Liver (tissue), 9 donors: Measurements from ENCODE around the gene BCL6B. TPM values are rescaled to one million over a fixed set of nuclear protein-coding genes. Genes with fewer than 3 reads are reported as not detected.
A peak's percentile ranks its signal among the peaks of the same experiment; 100 is the strongest.

ENCODE experiments used
- DNase-seq: peaks from one replicate; pipeline ENCODE4 v3.0.0-alpha.2; 2017; ENCODE audit warnings: low spot score
- H3K27ac ChIP-seq, 2 donors: one replicate each; pipeline ENCODE4 v1.7.0; 2013; ENCODE audit warnings: inconsistent platforms in 2 of 2, low read length in 2 of 2, control low read depth in 1 of 2, low read depth in 1 of 2, mild to moderate bottlenecking in 1 of 2
- H3K27me3 ChIP-seq, 4 donors: one replicate each; pipeline versions ENCODE4 v1.6.1 to v1.7.0; 2013; ENCODE audit warnings: low read length in 3 of 4, inconsistent platforms in 1 of 4, mild to moderate bottlenecking in 1 of 4, moderate library complexity in 1 of 4; ENCODE audit not compliant: control insufficient read depth in 4 of 4, insufficient read depth in 4 of 4
- H3K36me3 ChIP-seq, 4 donors: one replicate each; pipeline versions ENCODE4 v1.6.1 to v1.7.0; 2013; ENCODE audit warnings: low read length in 3 of 4, mild to moderate bottlenecking in 3 of 4, low read depth in 1 of 4, moderate library complexity in 1 of 4; ENCODE audit not compliant: control insufficient read depth in 4 of 4, insufficient read depth in 3 of 4
- H3K4me1 ChIP-seq, 4 donors: one replicate each; pipeline versions ENCODE4 v1.6.1 to v1.7.0; 2013; ENCODE audit warnings: low read length in 3 of 4, mild to moderate bottlenecking in 3 of 4, moderate library complexity in 1 of 4; ENCODE audit not compliant: control insufficient read depth in 4 of 4, insufficient read depth in 4 of 4
- H3K4me3 ChIP-seq, 3 donors: one replicate each; pipeline versions ENCODE4 v1.6.1 to v1.7.0; 2013; ENCODE audit warnings: low read length in 3 of 3, control low read depth in 1 of 3, low read depth in 1 of 3, mild to moderate bottlenecking in 1 of 3
- H3K9ac ChIP-seq, 2 donors: one replicate each; pipeline ENCODE4 v1.7.0; 2013; ENCODE audit warnings: low read length in 2 of 2, mild to moderate bottlenecking in 2 of 2, moderate library complexity in 2 of 2, control low read depth in 1 of 2, low read depth in 1 of 2
- H3K9me3 ChIP-seq, 4 donors: one replicate each; pipeline versions ENCODE4 v1.6.1 to v1.7.0; 2013; ENCODE audit warnings: low read length in 3 of 4; ENCODE audit not compliant: control insufficient read depth in 4 of 4
- ATF3 ChIP-seq: IDR thresholded peaks from 2 replicates; pipeline ENCODE4 v1.6.1; 2016; ENCODE audit warnings: antibody characterized with exemption
- CTCF ChIP-seq: fragments of 150-350 bp; IDR thresholded peaks from 2 replicates; pipeline ENCODE4 v1.5.1; 2017; ENCODE audit warnings: improper control_type of control experiment, low read depth, low read length; ENCODE audit not compliant: missing input control
- EGR1 ChIP-seq, 2 donors: IDR thresholded peaks; 2 replicates each; pipeline ENCODE4 v1.6.1; 2016 to 2018; ENCODE audit warnings: antibody characterized with exemption in 2 of 2, low read depth in 2 of 2
- FOXA1 ChIP-seq: IDR thresholded peaks from 2 replicates; pipeline ENCODE4 v1.6.1; 2016; ENCODE audit warnings: antibody characterized with exemption
- FOXA2 ChIP-seq: IDR thresholded peaks from 2 replicates; pipeline ENCODE4 v1.6.1; 2016; ENCODE audit warnings: antibody characterized with exemption
- GABPA ChIP-seq, 2 donors: IDR thresholded peaks in 1 of 2; conservative IDR thresholded peaks in 1 of 2; 2 replicates each; pipeline ENCODE4 v1.6.1; 2016; ENCODE audit warnings: antibody characterized with exemption in 2 of 2, mild to moderate bottlenecking in 1 of 2, moderate library complexity in 1 of 2
- HNF4A ChIP-seq, 2 donors: conservative IDR thresholded peaks; 2 replicates each; pipeline ENCODE4 v1.6.1; 2016; ENCODE audit warnings: antibody characterized with exemption in 2 of 2, mild to moderate bottlenecking in 2 of 2
- JUND ChIP-seq, 2 donors: IDR thresholded peaks; 2 replicates each; pipeline ENCODE4 v1.6.1; 2016; ENCODE audit warnings: antibody characterized with exemption in 2 of 2
- MAX ChIP-seq: IDR thresholded peaks from 2 replicates; pipeline ENCODE4 v1.6.1; 2016; ENCODE audit warnings: antibody characterized with exemption
- NR2F2 ChIP-seq: IDR thresholded peaks from 2 replicates; pipeline ENCODE4 v1.6.1; 2016; ENCODE audit warnings: antibody characterized with exemption
- RAD21 ChIP-seq, 2 donors: IDR thresholded peaks; 2 replicates each; pipeline ENCODE4 v1.6.1; 2016; ENCODE audit warnings: antibody characterized with exemption in 2 of 2, mild to moderate bottlenecking in 2 of 2
- REST ChIP-seq: IDR thresholded peaks from 2 replicates; pipeline ENCODE4 v1.6.1; 2016; ENCODE audit warnings: antibody characterized with exemption, mild to moderate bottlenecking
- RXRA ChIP-seq, 2 donors: IDR thresholded peaks; 2 replicates each; pipeline ENCODE4 v1.6.1; 2017 to 2018; ENCODE audit warnings: antibody characterized with exemption in 2 of 2, mild to moderate bottlenecking in 1 of 2
- SP1 ChIP-seq: IDR thresholded peaks from 2 replicates; pipeline ENCODE4 v1.6.1; 2018; ENCODE audit warnings: antibody characterized with exemption, mild to moderate bottlenecking
- YY1 ChIP-seq: IDR thresholded peaks from 2 replicates; pipeline ENCODE4 v1.6.1; 2016; ENCODE audit warnings: antibody characterized with exemption, mild to moderate bottlenecking
- WGBS: extraction: QIAGEN DNeasy Blood & Tissue Kit; methylation state at CpG from one replicate; pipeline ENCODE4 v1.1.7; 2013; 5-methylcytosine and 5-hydroxymethylcytosine counted together
- polyA plus RNA-seq, 2 donors: library from polyadenylated mRNA; stranded (reverse) in 1 of 2; unstranded in 1 of 2; fragments of 200-250 nt in 1 of 2; fragments of >200 nt in 1 of 2; fragmentation: Nextera tagmentation in 1 of 2; extraction: Ambion mirVana in 1 of 2; gene quantifications; one replicate each; pipeline versions ENCODE4 v1.2.1 to v1.2.3, GENCODE V29; 2013 to 2015
- total RNA-seq, 2 donors: library from RNA; depleted of rRNA; stranded (reverse); fragments of >200 nt; gene quantifications; one replicate each; pipeline ENCODE4 v1.2.3, GENCODE V29; 2014
- donor health status: healthy.
- donor health status: healthy.
- donor health status: healthy.
- donor health status: healthy.
- donor health status: healthy.

Gene BCL6B
- total and polyA plus RNA-seq, 4 donors = 1.1 to 5.7 (median 1.8) TPM

GRCh38 chr17:7003745-7004144 is 19.1 kb upstream of the BCL6B start:
- Histone ChIP-seq H3K36me3 (peaks cover 2 to 34% (median 21%) of the 10 kb centered on the region in 4 donors), H3K27ac (no peak overlapping the region), H3K27me3 (no peaks in the 10 kb centered on the region), H3K4me1 (peaks cover 0 to 2% (median 0%) of the 10 kb centered on the region in 4 donors), H3K4me3 (no peak overlapping the region), H3K9me3 (no peaks in the 10 kb centered on the region), H3K9ac (no peak overlapping the region)
- 84% methylated on average over 2 of the region's 2 CpGs for WGBS
- no peak for TF ChIP-seq NR2F2
- no peak for DNase-seq

- peaks cover 0 to 28% (median 18%) of the 10 kb centered on the region in 4 donors for H3K36me3 ChIP-seq
- WGBS = 93% methylated on average over 2 of the region's 2 CpGs
- H3K4me1 ChIP-seq = peaks cover 0 to 2% (median 0%) of the 10 kb centered on the region in 4 donors
- no peak overlapping the region for H3K4me3 ChIP-seq
- no peak for TF ChIP-seq HNF4A (conservative IDR thresholded peaks at IDR 0.05)
- peak; percentile 94 to 95 for TF ChIP-seq RAD21 (IDR thresholded peaks at IDR 0.05)
- peak; percentile 77 for TF ChIP-seq CTCF
- no peak for TF ChIP-seq MAX
- H3K9ac ChIP-seq = no peak overlapping the region
- no peak overlapping the region for H3K27ac ChIP-seq
- no peaks in the 10 kb centered on the region for H3K27me3 ChIP-seq
- H3K9me3 ChIP-seq = no peaks in the 10 kb centered on the region
- peak; percentile 34 for DNase-seq
These were observed 18.2 kb upstream of the BCL6B start for GRCh38 chr17:7004398-7005253.

- TF ChIP-seq YY1 (no peak), EGR1 (IDR thresholded peaks at IDR 0.05; ENCODE audit: low read depth in 2 of 2) (no peak)
- 56% methylated on average over 6 of the region's 7 CpGs for WGBS
- Histone ChIP-seq H3K9ac (no peak overlapping the region), H3K36me3 (peaks cover 0 to 22% (median 17%) of the 10 kb centered on the region in 4 donors), H3K27me3 (no peaks in the 10 kb centered on the region), H3K4me3 (no peak overlapping the region), H3K4me1 (peaks cover 0 to 7% (median 6%) of the 10 kb centered on the region in 4 donors), H3K27ac (no peak overlapping the region), H3K9me3 (no peaks in the 10 kb centered on the region)
- DNase-seq = no peak
These were observed 17.1 kb upstream of the BCL6B start for GRCh38 chr17:7005716-7006115.

GRCh38 chr17:7007143-7007542 is 15.7 kb upstream of the BCL6B start:
- Histone ChIP-seq H3K27ac (no peak overlapping the region), H3K4me3 (no peak overlapping the region), H3K4me1 (peaks cover 2 to 18% (median 17%) of the 10 kb centered on the region in 4 donors), H3K36me3 (peaks cover 0 to 14% (median 10%) of the 10 kb centered on the region in 4 donors), H3K9ac (no peak overlapping the region), H3K27me3 (no peaks in the 10 kb centered on the region), H3K9me3 (no peaks in the 10 kb centered on the region)
- WGBS = 93% methylated on average over 2 of the region's 2 CpGs
- DNase-seq = no peak
- TF ChIP-seq FOXA2 = no peak
- no peak for TF ChIP-seq ATF3
- no peak for TF ChIP-seq JUND (IDR thresholded peaks at IDR 0.05)
- TF ChIP-seq NR2F2 = no peak
- no peak for TF ChIP-seq GABPA (IDR thresholded peaks at IDR 0.05 in 1 of 2, conservative IDR thresholded peaks at IDR 0.05 in 1 of 2)
- no peak for TF ChIP-seq RXRA (IDR thresholded peaks at IDR 0.05)
- no peak for TF ChIP-seq HNF4A (conservative IDR thresholded peaks at IDR 0.05)
- TF ChIP-seq REST = no peak
- TF ChIP-seq EGR1 (IDR thresholded peaks at IDR 0.05; ENCODE audit: low read depth in 2 of 2) = no peak
- TF ChIP-seq FOXA1 = no peak
- no peak for TF ChIP-seq SP1
